CD14-positive monocyte (primary cell): ENCODE measurements around the gene LYRM1. TPM values are rescaled to one million over a fixed set of nuclear protein-coding genes. Genes with fewer than 3 reads are reported as not detected.

Experiments
- DNase-seq, 3 donors: peaks; one replicate each; pipeline ENCODE4 v3.0.0-alpha.2; 2011 to 2022
- H2AFZ ChIP-seq: 2 replicates; pipeline ENCODE4 v1.6.0; 2012; ENCODE audit warnings: mild to moderate bottlenecking, low read depth, low read length, inconsistent platforms; ENCODE audit not compliant: insufficient read depth, poor library complexity, severe bottlenecking
- H3K27ac ChIP-seq, 2 donors: 1 replicate in 1 of 2; 2 replicates in 1 of 2; pipeline ENCODE4 v1.5.1; 2012 to 2013; ENCODE audit warnings: low read length in 2 of 2, control low read depth in 1 of 2, inconsistent platforms in 1 of 2, low read depth in 1 of 2, mild to moderate bottlenecking in 1 of 2
- H3K27me3 ChIP-seq, 2 donors: one replicate each; pipeline versions ENCODE4 v1.6.0 to v1.6.1; 2011 to 2013; ENCODE audit warnings: low read length in 2 of 2; ENCODE audit not compliant: control insufficient read depth in 2 of 2, insufficient read depth in 2 of 2
- H3K36me3 ChIP-seq, 2 donors: replicated peaks in 1 of 2; 1 replicate in 1 of 2; 2 replicates in 1 of 2; pipeline versions ENCODE4 v1.5.1 to v1.6.1; 2012 to 2013; ENCODE audit warnings: low read length in 2 of 2, control low read depth in 1 of 2, inconsistent platforms in 1 of 2, mild to moderate bottlenecking in 1 of 2; ENCODE audit not compliant: insufficient read depth in 2 of 2, control insufficient read depth in 1 of 2
- H3K4me1 ChIP-seq, 2 donors: 1 replicate in 1 of 2; 2 replicates in 1 of 2; pipeline versions ENCODE4 v1.5.1 to v1.6.1; 2012 to 2013; ENCODE audit warnings: low read length in 2 of 2, control low read depth in 1 of 2, inconsistent platforms in 1 of 2, mild to moderate bottlenecking in 1 of 2, moderate library complexity in 1 of 2; ENCODE audit not compliant: insufficient read depth in 2 of 2, control insufficient read depth in 1 of 2
- H3K4me2 ChIP-seq: replicated peaks from 2 replicates; pipeline ENCODE3; 2012; ENCODE audit warnings: low read length, moderate library complexity, mild to moderate bottlenecking; ENCODE audit not compliant: poor library complexity, severe bottlenecking; ENCODE audit errors: extremely low read depth
- H3K4me3 ChIP-seq, 3 experiments: fragments of 200-600 bp in 1 of 3; sonication (generic) in 1 of 3; replicated peaks in 1 of 3; 1 replicate in 2 of 3; 2 replicates in 1 of 3; pipeline ENCODE4 v1.5.1; 2011 to 2013; ENCODE audit warnings: low read length in 3 of 3, mild to moderate bottlenecking in 3 of 3, control low read depth in 2 of 3, low read depth in 2 of 3, inconsistent platforms in 1 of 3, moderate library complexity in 1 of 3
- H3K79me2 ChIP-seq: 2 replicates; pipeline ENCODE4 v1.6.0; 2012; ENCODE audit warnings: mild to moderate bottlenecking, control low read depth, inconsistent platforms, low read length, moderate library complexity; ENCODE audit not compliant: insufficient read depth
- H3K9ac ChIP-seq: 2 replicates; pipeline ENCODE4 v1.6.0; 2017; ENCODE audit warnings: low read length, mild to moderate bottlenecking; ENCODE audit not compliant: insufficient read depth, poor library complexity, severe bottlenecking
- H3K9me3 ChIP-seq, 2 donors: replicated peaks in 1 of 2; 1 replicate in 1 of 2; 2 replicates in 1 of 2; pipeline versions ENCODE4 v1.5.1 to v1.6.1; 2012 to 2013; ENCODE audit warnings: low read length in 2 of 2, control low read depth in 1 of 2; ENCODE audit not compliant: control insufficient read depth in 1 of 2, insufficient read depth in 1 of 2
- H4K20me1 ChIP-seq: 2 replicates; pipeline ENCODE4 v1.6.0; 2012; ENCODE audit warnings: mild to moderate bottlenecking, low read length, control low read depth, moderate library complexity; ENCODE audit not compliant: insufficient read depth
- H3K27ac Mint-ChIP-seq, 7 donors: one replicate each; pipeline ENCODE4 v1.8.0; 2020; ENCODE audit warnings: mild to moderate bottlenecking in 7 of 7, mixed read lengths in 7 of 7, moderate library complexity in 6 of 7, inconsistent platforms in 2 of 7
- H3K27me3 Mint-ChIP-seq, 3 donors: one replicate each; pipeline ENCODE4 v1.8.0; 2021 to 2022; ENCODE audit warnings: low read depth in 3 of 3, mild to moderate bottlenecking in 3 of 3, mixed read lengths in 3 of 3, moderate library complexity in 3 of 3, inconsistent platforms in 1 of 3
- H3K36me3 Mint-ChIP-seq, 2 donors: one replicate each; pipeline ENCODE4 v1.8.0; 2020; ENCODE audit warnings: mixed read lengths in 2 of 2, inconsistent platforms in 1 of 2, mild to moderate bottlenecking in 1 of 2
- H3K4me1 Mint-ChIP-seq: one replicate; pipeline ENCODE4 v1.8.0; 2020; ENCODE audit warnings: mild to moderate bottlenecking, mixed read lengths
- H3K4me3 Mint-ChIP-seq, 2 donors: one replicate each; pipeline ENCODE4 v1.8.0; 2020; ENCODE audit warnings: mild to moderate bottlenecking in 2 of 2, mixed read lengths in 2 of 2, moderate library complexity in 1 of 2
- H3K9me3 Mint-ChIP-seq, 7 donors: one replicate each; pipeline ENCODE4 v1.8.0; 2020 to 2022; ENCODE audit warnings: mixed read lengths in 7 of 7, mild to moderate bottlenecking in 6 of 7, moderate library complexity in 6 of 7, inconsistent platforms in 2 of 7
- WGBS: methylation state at CpG from one replicate; pipeline ENCODE4 v1.1.5; 2013; ENCODE audit warnings: missing lambda C conversion rate; ENCODE audit not compliant: insufficient coverage; 5-methylcytosine and 5-hydroxymethylcytosine counted together
- intact Hi-C, 2 donors: fragments of 100-400 bp; cut with micrococcal nuclease; formaldehyde crosslinking; loops; one replicate each; pipeline versions ENCODE4 v1.15.0 to v1.15.1; 2023
- polyA plus RNA-seq, 3 donors: library from polyadenylated mRNA; depleted of rRNA in 1 of 3; unstranded in 2 of 3; stranded (reverse) in 1 of 3; fragments of 300-500 nt in 2 of 3; fragments of >200 nt in 1 of 3; fragmentation: Illumina TruSeq in 2 of 3; gene quantifications; 1 replicate in 2 of 3; 2 replicates in 1 of 3; pipeline ENCODE4 v1.2.3, GENCODE V29; 2012 to 2021
- TF ChIP-seq, protein P1 (sequence below): fragments of 200-600 bp; IDR thresholded peaks from one replicate; pipeline ENCODE4 v1.8.0; 2022; ENCODE audit warnings: antibody characterized with exemption, mild to moderate bottlenecking

The LYRM1 gene
- polyA plus RNA-seq, 3 donors: 14.8 to 29.5 (median 25.5) TPM

- TF ChIP-seq, protein P1, sequence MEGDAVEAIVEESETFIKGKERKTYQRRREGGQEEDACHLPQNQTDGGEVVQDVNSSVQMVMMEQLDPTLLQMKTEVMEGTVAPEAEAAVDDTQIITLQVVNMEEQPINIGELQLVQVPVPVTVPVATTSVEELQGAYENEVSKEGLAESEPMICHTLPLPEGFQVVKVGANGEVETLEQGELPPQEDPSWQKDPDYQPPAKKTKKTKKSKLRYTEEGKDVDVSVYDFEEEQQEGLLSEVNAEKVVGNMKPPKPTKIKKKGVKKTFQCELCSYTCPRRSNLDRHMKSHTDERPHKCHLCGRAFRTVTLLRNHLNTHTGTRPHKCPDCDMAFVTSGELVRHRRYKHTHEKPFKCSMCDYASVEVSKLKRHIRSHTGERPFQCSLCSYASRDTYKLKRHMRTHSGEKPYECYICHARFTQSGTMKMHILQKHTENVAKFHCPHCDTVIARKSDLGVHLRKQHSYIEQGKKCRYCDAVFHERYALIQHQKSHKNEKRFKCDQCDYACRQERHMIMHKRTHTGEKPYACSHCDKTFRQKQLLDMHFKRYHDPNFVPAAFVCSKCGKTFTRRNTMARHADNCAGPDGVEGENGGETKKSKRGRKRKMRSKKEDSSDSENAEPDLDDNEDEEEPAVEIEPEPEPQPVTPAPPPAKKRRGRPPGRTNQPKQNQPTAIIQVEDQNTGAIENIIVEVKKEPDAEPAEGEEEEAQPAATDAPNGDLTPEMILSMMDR: no peak
- no peak overlapping the region for H3K27ac ChIP-seq
- no peaks in the 10 kb centered on the region for H3K4me1 Mint-ChIP-seq
- WGBS: no CpG with 5 or more reads among the region's 1 CpG
- H3K79me2 ChIP-seq: no peaks in the 10 kb centered on the region
- no peak overlapping the region for H3K4me3 ChIP-seq
- intact Hi-C loops: loop anchor here in 1 of 2 donors (10.0 kb wide), 1 partner anchor 66 kb away; no protein-coding TSS in a partner anchor
- no peaks in the 10 kb centered on the region for H3K4me1 ChIP-seq
- H3K36me3 ChIP-seq: no peaks in the 10 kb centered on the region
- H3K4me3 Mint-ChIP-seq: no peak overlapping the region
- H2AFZ ChIP-seq: no peak overlapping the region
- H3K36me3 Mint-ChIP-seq: peaks cover 2 to 5% of the 10 kb centered on the region in 2 donors
- H3K9ac ChIP-seq: no peak overlapping the region
- H3K9me3 ChIP-seq: no peaks in the 10 kb centered on the region
- no peak for DNase-seq
- H3K27me3 ChIP-seq: no peaks in the 10 kb centered on the region
- H3K9me3 Mint-ChIP-seq: no peaks in the 10 kb centered on the region
- no peak overlapping the region for H3K27ac Mint-ChIP-seq
- H4K20me1 ChIP-seq: no peaks in the 10 kb centered on the region
- H3K4me2 ChIP-seq: no peak overlapping the region
- peaks cover 0 to 2% (median 1%) of the 10 kb centered on the region in 3 donors for H3K27me3 Mint-ChIP-seq
These were observed 29.8 kb downstream of the LYRM1 start for GRCh38 chr16:20930365-20930690.

DNA sequence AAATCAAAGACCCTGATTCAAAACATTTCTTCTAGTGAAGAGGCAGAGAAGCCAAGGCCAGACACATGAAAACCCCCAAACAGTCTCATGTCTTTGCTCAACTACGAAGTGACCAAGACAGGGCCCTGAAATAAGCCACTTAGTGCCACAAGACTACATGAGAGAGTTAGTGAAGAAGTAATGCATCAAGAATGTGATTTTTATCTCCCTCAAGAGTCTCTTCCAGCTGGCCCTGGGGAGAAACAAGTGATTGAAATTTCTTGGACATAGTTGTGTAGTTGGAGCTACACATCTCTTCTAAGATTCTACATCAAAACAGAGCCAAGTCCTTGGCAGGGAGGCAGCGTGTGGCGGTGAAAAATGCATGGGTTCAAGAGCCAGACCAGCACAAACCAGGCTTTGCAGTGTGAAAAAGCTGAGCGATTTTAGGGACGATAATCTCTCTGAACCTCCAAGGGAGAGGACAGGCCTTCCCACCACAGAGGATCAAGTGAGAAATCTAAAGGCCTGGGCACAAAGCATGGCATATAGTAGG is 30.6 kb downstream of the LYRM1 start:
- intact Hi-C loops: loop anchor here in 1 of 2 donors (10.0 kb wide), 1 partner anchor 66 kb away; no protein-coding TSS in a partner anchor
- no peaks in the 10 kb centered on the region for H4K20me1 ChIP-seq
- no peaks in the 10 kb centered on the region for H3K36me3 Mint-ChIP-seq
- H3K27ac Mint-ChIP-seq: no peak overlapping the region
- no peaks in the 10 kb centered on the region for H3K4me1 ChIP-seq
- no peaks in the 10 kb centered on the region for H3K9me3 Mint-ChIP-seq
- H3K4me2 ChIP-seq: no peak overlapping the region
- H3K27me3 ChIP-seq: no peaks in the 10 kb centered on the region
- no peak overlapping the region for H3K27ac ChIP-seq
- H3K4me1 Mint-ChIP-seq: no peaks in the 10 kb centered on the region
- TF ChIP-seq, protein P1: no peak
- DNase-seq: no peak
- H2AFZ ChIP-seq: no peak overlapping the region
- H3K36me3 ChIP-seq: no peaks in the 10 kb centered on the region
- H3K9ac ChIP-seq: no peak overlapping the region
- no peaks in the 10 kb centered on the region for H3K9me3 ChIP-seq
- H3K4me3 ChIP-seq: no peak overlapping the region
- peaks cover 2 to 3% (median 2%) of the 10 kb centered on the region in 3 donors for H3K27me3 Mint-ChIP-seq
- H3K79me2 ChIP-seq: no peaks in the 10 kb centered on the region
- no peak overlapping the region for H3K4me3 Mint-ChIP-seq
- 96% methylated on average over 4 of the region's 5 CpGs for WGBS
